HPDE6-E6E7 (cell line): ENCODE measurements around the gene CFAP100.

Experiments used
- DNase-seq: peaks from one replicate; pipeline ENCODE4 v3.0.0; 2011; ENCODE audit warnings: missing footprints; ENCODE audit errors: extremely low spot score

CFAP100 gene

DNA sequence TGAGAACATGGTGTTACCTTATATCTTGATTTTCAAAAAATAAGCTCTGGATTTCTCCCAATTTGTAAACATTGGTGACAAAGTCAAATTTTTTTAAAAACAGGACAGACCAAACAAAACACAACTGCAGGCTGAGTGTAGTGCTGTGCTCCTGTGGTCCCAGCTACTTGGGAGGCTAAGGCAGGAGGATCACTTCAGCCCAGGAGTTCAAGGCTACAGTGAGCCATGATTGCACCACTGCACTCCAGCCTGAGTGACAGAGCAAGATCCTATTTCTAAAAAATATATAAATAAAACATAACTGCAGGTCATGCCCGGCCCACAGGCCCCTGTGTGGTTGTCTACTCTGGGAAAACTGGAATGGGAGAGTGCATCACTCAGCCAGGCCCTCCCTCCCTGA lies 84.9 kb downstream of the CFAP100 start:
- DNase-seq: no peak

DNA sequence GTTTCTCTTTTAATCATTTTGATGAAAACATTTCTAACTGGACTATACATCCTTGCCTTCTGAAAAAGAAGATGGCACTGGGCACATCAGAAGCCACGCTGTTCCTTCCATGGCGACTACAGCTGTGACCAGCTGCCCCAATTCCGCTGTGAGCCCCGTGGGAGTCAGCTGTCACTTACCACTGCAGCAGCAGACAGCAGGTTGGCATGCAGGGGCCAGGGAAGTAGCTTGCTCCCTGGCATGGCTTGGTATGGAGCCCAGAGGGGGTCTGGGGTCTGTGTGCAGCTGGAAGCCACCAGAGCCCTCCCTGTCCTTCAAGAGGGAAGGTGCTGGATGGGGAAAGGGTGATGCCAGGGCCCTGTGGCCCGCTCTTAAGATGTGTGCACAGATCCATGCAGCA lies 85.5 kb downstream of the CFAP100 start:
- no peak for DNase-seq

DNA sequence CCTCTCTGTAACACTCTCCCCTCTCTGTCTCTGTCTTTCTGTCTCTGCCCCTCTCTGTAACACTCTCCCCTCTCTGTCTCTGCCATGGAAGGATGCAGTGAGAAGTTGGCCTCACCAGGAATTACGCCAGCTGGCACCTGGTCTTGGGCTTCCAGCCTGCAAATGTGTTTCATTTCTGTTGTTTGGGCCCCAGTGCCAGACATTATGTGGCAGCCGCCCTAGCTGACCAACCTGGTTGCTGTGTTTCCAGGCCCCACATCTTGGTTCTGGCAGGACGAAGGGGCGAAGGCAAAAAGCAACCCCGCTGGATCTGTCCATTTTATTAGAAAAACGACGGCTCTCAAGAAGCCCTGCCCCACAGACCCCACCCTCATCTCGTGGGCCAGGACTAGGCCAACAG lies 86.2 kb downstream of the CFAP100 start:
- no peak for DNase-seq

DNA sequence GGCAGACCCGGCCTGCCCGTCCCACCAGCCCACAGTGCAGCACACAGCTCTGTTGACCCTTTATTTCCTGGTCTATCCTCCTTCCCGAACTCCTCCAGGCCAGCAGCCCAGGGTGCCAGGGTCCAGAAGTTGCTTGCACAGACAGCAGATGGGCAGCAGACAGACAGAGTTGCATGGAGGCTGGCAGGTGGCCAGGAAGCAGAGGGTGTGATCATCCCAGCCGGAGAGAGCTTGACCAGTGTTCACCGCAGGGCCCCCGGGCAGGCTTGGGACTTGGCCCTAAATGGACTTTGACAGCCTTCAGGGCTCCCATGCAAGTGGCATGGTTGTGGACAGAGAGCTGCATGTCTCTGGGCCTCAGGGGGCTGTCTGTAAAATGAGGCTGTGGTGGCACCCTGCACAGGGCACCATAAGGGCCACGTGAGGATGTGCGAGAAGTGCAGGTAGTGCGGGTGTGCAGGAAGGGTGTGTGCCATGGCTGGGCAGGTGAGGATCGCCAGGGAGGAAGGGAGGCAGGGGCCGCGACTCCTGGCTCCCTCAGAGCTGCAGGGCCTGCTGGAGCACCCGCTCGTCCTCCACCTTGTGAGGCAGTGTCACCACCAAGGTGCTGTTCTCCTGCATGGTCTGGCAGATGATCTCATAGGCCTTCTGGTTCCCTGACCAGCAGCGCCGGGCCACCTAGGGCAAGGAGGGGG lies 87.2 kb downstream of the CFAP100 start:
- no peak for DNase-seq

DNA sequence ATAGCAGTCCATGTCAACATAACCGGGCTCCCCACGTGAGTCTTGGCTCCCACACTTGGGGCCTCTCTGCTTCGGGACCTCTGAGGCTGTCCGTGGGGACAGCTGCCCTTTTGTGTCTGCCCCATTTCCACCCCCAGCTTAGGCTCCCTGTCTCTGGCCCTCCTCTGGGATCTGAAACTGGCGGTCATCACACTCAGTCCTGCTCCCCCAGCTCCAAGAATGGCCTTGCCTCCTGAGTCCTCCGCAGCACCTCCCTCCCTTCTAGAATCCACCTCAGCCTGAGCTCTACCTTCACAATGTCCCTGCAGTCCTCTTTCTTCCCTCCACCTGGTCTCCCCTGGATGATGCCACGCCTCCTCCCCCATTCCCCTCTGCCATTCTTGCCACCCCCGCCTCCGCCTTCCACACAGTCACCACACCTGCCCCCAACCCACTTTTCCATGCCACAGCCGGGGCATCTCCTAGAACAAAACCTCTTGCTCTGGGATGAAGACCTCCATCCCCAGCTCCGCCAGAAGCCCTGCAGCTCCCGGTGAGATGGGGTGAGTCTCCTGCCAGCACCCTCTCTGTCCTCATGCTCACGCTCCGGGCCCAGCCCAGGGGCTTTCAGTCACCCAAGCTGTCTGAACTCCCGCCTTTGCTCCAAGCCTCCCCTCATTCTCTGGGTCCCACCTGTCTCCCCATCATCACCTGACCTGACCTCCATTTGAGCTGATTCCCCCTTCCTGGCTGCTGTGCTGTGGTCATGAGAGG lies 88.0 kb downstream of the CFAP100 start:
- no peak for DNase-seq

DNA sequence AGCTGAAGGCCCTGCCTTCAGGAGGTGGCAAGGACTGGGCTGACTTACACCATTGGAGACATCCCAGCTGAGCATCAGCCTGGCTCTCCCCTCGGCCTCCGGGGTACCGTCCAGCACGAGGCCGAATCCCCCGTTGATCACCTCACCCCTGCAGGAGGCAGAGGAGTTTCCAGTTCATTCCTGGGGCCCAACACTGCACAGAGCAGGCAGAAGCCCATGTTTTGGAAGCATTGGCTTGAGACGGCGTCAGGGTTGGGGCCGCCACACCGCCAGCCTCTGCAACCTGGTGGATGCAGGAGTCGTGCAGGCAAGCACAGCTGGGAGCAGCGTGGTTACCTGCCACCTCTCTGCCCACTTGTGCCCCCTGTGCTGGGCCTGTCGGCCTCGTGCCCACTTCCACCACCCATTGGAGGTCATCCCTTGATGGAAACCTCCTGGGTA lies 88.6 kb downstream of the CFAP100 start:
- DNase-seq: no peak

DNA sequence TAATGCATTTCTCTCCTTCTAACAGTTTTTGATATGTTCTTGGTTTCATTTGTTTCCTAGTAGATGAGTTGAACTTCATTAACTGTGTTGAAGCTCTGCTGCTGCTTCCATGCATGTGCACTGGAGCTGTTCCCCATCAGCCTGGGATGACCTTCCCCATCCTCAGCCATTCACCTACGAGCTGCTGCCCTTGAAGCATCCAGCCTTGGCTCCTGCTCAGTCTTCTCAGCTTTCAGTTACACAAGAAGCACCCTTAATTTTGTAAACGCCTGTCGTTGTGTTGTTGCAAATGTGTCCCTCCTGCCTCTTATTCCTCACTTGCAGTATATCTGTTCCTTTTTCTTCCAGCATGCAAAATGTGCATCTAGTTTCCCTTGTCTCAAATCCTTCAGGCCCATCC lies 89.4 kb downstream of the CFAP100 start:
- no peak for DNase-seq

DNA sequence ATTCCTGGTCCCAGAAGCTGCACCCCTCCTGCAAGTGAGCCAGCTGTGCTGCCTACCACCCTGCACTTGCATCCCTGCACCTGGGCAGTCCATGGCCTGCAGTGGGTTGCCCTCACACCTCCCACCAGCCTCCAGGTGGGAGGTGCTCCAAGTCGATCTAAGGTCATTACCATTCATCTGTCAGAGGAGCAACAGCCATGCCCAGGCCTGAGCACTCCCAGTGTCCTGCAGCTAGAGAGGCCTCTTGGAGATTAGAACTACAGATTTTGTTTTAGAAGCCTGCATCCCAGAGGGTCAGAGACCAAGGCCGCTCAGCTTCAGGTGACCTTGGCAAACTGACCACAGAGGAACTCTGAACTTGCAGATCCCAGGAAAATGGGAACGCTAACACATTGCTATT lies 90.0 kb downstream of the CFAP100 start:
- DNase-seq: no peak

DNA sequence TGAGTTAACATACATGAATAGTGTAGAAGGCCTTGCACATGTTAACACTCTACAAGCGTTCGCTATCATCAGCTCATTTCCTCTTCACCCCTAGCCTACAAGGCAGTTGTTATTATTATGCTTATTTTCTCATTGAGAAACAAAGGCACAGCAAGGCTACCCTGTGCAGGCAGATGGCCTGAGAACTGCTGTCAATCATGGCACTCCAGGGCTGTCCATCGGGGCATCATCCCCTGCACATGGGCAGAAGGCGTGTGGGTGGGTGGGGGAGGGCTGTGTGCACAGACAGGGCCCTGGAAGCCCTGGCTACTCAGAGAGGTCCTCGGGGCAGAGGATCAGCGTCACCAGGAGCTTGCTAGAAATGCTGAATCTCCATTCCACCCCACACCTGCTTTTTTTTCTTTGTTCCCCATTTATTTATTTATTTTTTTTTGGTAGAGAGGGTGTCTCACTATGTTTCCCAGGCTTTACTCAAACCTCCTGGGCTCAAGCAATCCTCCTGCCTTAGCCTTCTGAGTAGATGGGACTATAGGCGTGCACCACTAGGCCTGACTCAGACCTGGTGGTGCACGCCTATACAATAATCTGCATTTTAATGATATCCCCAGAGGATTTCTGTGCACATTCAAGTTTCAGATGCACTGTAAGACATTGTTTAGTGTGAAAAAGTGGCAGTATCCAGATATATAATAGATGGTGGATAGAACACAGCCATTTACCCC lies 90.6 kb downstream of the CFAP100 start:
- DNase-seq: no peak

DNA sequence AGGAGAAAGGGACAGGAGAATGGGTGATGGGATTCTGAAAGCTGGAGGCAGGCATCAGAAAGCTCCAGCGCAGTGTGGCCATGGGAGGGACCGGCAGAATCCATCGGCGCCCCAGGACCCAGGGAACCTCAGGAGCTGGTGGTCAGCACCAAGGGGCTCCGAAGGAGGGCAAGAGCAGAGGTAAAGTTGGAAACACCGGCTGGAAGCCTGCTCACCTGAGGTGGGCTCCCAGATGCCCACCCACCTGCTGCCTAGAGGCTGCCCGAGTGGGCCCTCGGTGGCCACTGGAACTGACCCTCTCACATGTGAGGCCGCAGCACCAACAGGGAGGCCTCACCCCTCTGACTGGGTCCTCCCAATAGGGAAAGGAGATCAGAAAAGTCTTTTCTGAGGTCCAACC lies 91.2 kb downstream of the CFAP100 start:
- no peak for DNase-seq
